ENCODE results near the gene SLC30A7.
"Not testable (repeated sequence)": the region's sequence is repeated elsewhere in the genome, so short reads cannot be mapped to it uniquely, and the experiment has no call there.

The SLC30A7 gene

GRCh38 chr1:100875228-100875627 lies 20.7 kb upstream of the SLC30A7 start:
- DNase-seq: no peak
- CTCF ChIA-PET: interaction anchor here (2.2 kb wide), 1 partner anchor 415 kb away, joined by 7 read pairs; no protein-coding TSS in a partner anchor
- Mint-ChIP-seq H3K27ac (no peak overlapping the region), H3K36me3 (no peaks in the 10 kb centered on the region), H3K4me1 (no peaks in the 10 kb centered on the region), H3K4me3 (no peak overlapping the region), H3K9me3 (no peaks in the 10 kb centered on the region), H3K27me3 (no peaks in the 10 kb centered on the region)

GRCh38 chr1:100876291-100876690 lies 19.6 kb upstream of the SLC30A7 start:
- CTCF ChIA-PET: interaction anchor here (2.2 kb wide), 1 partner anchor 416 kb away, joined by 7 read pairs; no protein-coding TSS in a partner anchor
- no peak overlapping the region for H3K4me3 Mint-ChIP-seq
- H3K27me3 Mint-ChIP-seq: no peaks in the 10 kb centered on the region
- no peaks in the 10 kb centered on the region for H3K36me3 Mint-ChIP-seq
- no peaks in the 10 kb centered on the region for H3K4me1 Mint-ChIP-seq
- DNase-seq: no peak
- no peaks in the 10 kb centered on the region for H3K9me3 Mint-ChIP-seq
- H3K27ac Mint-ChIP-seq: no peak overlapping the region

DNA sequence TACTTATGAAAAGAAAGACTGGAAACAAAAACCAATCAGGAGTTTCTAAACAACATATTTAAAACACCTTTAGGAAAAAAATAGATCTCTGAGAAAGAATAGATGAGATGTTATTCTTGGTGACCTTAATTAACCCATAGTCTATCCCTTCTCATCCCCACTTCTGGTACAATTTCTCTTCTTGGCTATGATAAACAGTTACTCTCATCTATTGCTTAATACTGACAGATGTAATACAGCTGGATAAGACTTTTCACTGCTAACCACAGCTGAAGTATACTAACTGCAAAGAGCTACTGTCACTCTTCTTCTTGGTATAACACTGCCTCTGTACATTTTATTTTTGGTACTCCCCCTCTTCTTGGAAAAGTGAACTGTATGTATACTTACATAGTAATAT lies 16.5 kb upstream of the SLC30A7 start:
- H3K27ac Mint-ChIP-seq: no peak overlapping the region
- H3K27me3 Mint-ChIP-seq: peaks cover 4% of the 10 kb centered on the region
- H3K4me1 Mint-ChIP-seq: no peaks in the 10 kb centered on the region
- H3K4me3 Mint-ChIP-seq: no peak overlapping the region
- no peaks in the 10 kb centered on the region for H3K9me3 Mint-ChIP-seq
- no peak for DNase-seq
- no peaks in the 10 kb centered on the region for H3K36me3 Mint-ChIP-seq
- CTCF ChIA-PET: interaction anchor here (1.6 kb wide), 1 partner anchor 11 kb away, joined by 6 read pairs; no protein-coding TSS in a partner anchor

DNA sequence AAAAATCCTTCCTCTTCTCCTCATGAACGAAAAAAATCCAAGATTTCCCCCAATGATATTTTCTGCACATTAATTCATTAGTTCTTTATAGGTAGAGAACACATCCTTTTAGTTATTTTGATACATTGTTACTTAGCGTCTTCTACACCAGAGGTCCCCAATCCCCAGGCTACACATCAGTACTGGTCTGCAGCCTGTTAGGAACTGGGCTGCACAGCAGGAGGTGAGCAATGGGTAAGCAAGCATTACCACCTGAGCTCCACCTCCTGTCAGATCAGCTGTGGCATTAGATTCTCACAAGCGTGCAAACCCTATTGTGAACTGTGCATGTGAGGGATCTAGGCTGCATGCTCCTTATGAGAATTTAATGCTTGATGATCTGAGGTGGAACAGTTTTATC lies 14.2 kb upstream of the SLC30A7 start:
- CTCF ChIA-PET: interaction anchor here (1.2 to 1.4 kb wide), 2 partner anchors 27 to 407 kb away, joined by 3 to 5 read pairs; no protein-coding TSS in a partner anchor
- no peak overlapping the region for H3K27ac Mint-ChIP-seq

DNA sequence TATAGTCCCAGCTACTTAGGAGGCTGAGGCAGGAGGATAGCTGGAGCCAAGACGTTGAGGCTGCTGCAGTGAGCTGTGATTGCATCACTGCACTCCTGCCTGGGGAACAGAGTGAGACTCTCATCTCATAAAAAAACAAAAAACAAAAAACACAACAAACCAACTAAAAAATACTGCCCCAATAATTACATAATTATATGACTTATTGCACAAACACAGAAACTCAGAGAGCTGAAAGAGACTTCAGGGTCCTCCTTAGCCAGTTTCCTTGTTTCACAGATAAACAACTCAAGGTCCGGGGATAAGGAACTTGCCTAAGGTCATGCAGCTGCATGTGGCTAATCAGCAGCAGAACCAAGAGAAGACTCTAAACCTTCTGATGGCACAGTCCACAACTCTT lies 13.2 kb upstream of the SLC30A7 start:
- H3K4me1 Mint-ChIP-seq: no peaks in the 10 kb centered on the region
- DNase-seq: no peak
- CTCF ChIA-PET: interaction anchor here (1.2 kb wide), 1 partner anchor 406 kb away, joined by 3 read pairs; no protein-coding TSS in a partner anchor
- H3K9me3 Mint-ChIP-seq: no peaks in the 10 kb centered on the region
- peaks cover 4% of the 10 kb centered on the region for H3K27me3 Mint-ChIP-seq
- H3K36me3 Mint-ChIP-seq: no peaks in the 10 kb centered on the region
- no peak overlapping the region for H3K27ac Mint-ChIP-seq
- no peak overlapping the region for H3K4me3 Mint-ChIP-seq

More for the DNA sequence above, 14.2 kb upstream of the SLC30A7 start:
- DNase-seq: no peak
- H3K36me3 Mint-ChIP-seq: no peaks in the 10 kb centered on the region
- no peaks in the 10 kb centered on the region for H3K4me1 Mint-ChIP-seq
- no peaks in the 10 kb centered on the region for H3K9me3 Mint-ChIP-seq
- peaks cover 4% of the 10 kb centered on the region for H3K27me3 Mint-ChIP-seq
- H3K4me3 Mint-ChIP-seq: no peak overlapping the region

GRCh38 chr1:100883963-100884362 lies 11.9 kb upstream of the SLC30A7 start:
- H3K27me3 Mint-ChIP-seq: peaks cover 4% of the 10 kb centered on the region
- no peak for DNase-seq
- H3K4me3 Mint-ChIP-seq: no peak overlapping the region
- H3K9me3 Mint-ChIP-seq: peaks cover 4% of the 10 kb centered on the region
- H3K4me1 Mint-ChIP-seq: no peaks in the 10 kb centered on the region
- CTCF ChIA-PET: no interaction called here
- H3K27ac Mint-ChIP-seq: no peak overlapping the region
- peaks cover 3% of the 10 kb centered on the region for H3K36me3 Mint-ChIP-seq

DNA sequence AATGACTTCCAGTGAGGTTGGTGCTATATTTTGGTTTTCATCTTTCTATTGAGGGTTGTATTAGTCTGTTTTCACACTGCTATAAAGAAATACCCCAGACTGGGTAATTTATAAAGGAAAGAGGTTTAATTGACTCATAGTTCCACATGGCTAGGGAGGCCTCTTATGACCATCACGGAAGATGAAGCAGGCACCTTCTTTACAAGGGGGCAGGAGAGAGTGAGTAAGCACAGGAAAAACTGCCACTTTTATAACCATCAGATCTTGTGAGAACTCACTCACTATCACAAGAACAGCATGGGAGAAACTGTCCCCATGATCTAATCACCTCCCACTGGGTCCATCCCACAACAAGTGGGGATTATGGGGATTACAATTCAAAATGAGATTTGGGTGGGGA lies 6.9 kb upstream of the SLC30A7 start:
- H3K27me3 Mint-ChIP-seq, H3K27ac Mint-ChIP-seq, CTCF ChIA-PET, DNase-seq, H3K4me3 Mint-ChIP-seq: not testable (repeated sequence)
- H3K4me1 Mint-ChIP-seq: peaks cover 12% of the 10 kb centered on the region
- H3K9me3 Mint-ChIP-seq: peaks cover 32% of the 10 kb centered on the region
- H3K36me3 Mint-ChIP-seq: peaks cover 20% of the 10 kb centered on the region

DNA sequence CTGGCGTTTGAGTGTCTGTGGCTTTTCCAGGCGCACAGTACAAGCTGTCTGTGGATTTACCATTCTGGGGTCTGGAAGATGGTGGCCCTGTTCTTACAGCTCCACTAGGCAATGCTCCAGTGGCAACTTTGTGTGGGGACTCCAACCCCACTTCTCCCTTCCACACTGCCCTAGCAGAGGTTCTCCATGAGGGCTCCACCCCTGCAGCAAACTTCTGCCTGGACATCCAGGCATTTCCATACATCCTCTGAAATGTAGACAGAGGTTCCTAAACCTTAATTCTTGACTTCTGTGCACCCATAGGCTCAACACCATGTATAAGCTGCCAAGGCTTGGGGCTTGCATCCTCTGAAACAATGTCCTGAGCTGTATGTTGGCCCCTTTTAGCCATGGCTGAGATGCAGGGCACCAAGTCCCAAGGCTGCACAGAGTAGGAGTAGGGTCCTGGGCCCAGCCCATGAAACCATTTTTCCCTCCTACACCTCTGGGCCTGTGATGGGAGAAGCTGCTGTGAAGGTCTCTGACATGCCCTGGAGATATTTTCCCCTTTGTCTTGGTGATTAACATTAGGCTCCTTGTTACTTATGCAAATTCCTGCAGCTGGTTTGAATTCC lies 5.9 kb upstream of the SLC30A7 start:
- CTCF ChIA-PET: not testable (repeated sequence)

DNA sequence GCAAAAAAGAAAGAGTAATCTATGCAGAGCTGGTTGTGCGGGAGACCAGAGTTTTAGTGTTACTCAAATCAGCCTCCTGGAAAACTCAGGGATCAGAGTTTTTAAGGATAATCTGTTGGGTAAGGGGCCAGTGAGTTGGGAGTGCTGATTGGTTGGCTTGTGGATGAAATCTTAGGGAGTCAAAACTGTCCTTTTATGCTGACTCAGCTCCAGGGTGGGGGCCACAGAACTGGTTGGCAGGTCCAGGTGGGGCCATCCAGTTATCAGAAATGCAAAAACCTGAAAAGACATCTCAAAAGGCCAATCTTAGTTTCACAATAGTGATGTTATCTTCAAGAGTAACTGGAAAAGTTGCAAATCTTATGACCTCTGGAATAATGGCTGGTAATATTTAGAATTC lies 4.5 kb upstream of the SLC30A7 start:
- peaks cover 23% of the 10 kb centered on the region for H3K4me1 Mint-ChIP-seq
- peaks cover 32% of the 10 kb centered on the region for H3K9me3 Mint-ChIP-seq
- H3K27me3 Mint-ChIP-seq: peaks cover 4% of the 10 kb centered on the region
- CTCF ChIA-PET: no interaction called here
- no peak overlapping the region for H3K4me3 Mint-ChIP-seq
- DNase-seq: no peak
- H3K27ac Mint-ChIP-seq: no peak overlapping the region
- peaks cover 26% of the 10 kb centered on the region for H3K36me3 Mint-ChIP-seq

More for the DNA sequence above, 5.9 kb upstream of the SLC30A7 start:
- Mint-ChIP-seq H3K4me1 (peaks cover 20% of the 10 kb centered on the region), H3K36me3 (peaks cover 20% of the 10 kb centered on the region), H3K9me3 (peaks cover 32% of the 10 kb centered on the region)
- H3K27ac Mint-ChIP-seq, H3K4me3 Mint-ChIP-seq, DNase-seq, H3K27me3 Mint-ChIP-seq: not testable (repeated sequence)

- H3K36me3 Mint-ChIP-seq: peaks cover 34% of the 10 kb centered on the region
- no peak overlapping the region for H3K27ac Mint-ChIP-seq
- DNase-seq: no peak
- CTCF ChIA-PET: no interaction called here
- peaks cover 4% of the 10 kb centered on the region for H3K27me3 Mint-ChIP-seq
- no peak overlapping the region for H3K4me3 Mint-ChIP-seq
- peaks cover 31% of the 10 kb centered on the region for H3K4me1 Mint-ChIP-seq
- H3K9me3 Mint-ChIP-seq: peaks cover 32% of the 10 kb centered on the region
These were observed 3.3 kb upstream of the SLC30A7 start for GRCh38 chr1:100892554-100892953.

GRCh38 chr1:100893718-100894117 lies 2.2 kb upstream of the SLC30A7 start:
- Mint-ChIP-seq H3K9me3 (peaks cover 29% of the 10 kb centered on the region), H3K27me3 (peaks cover 4% of the 10 kb centered on the region), H3K27ac (no peak overlapping the region), H3K36me3 (peaks cover 41% of the 10 kb centered on the region), H3K4me3 (peak overlapping the region; percentile 48), H3K4me1 (peaks cover 41% of the 10 kb centered on the region)
- CTCF ChIA-PET: no interaction called here
- DNase-seq: no peak

DNA sequence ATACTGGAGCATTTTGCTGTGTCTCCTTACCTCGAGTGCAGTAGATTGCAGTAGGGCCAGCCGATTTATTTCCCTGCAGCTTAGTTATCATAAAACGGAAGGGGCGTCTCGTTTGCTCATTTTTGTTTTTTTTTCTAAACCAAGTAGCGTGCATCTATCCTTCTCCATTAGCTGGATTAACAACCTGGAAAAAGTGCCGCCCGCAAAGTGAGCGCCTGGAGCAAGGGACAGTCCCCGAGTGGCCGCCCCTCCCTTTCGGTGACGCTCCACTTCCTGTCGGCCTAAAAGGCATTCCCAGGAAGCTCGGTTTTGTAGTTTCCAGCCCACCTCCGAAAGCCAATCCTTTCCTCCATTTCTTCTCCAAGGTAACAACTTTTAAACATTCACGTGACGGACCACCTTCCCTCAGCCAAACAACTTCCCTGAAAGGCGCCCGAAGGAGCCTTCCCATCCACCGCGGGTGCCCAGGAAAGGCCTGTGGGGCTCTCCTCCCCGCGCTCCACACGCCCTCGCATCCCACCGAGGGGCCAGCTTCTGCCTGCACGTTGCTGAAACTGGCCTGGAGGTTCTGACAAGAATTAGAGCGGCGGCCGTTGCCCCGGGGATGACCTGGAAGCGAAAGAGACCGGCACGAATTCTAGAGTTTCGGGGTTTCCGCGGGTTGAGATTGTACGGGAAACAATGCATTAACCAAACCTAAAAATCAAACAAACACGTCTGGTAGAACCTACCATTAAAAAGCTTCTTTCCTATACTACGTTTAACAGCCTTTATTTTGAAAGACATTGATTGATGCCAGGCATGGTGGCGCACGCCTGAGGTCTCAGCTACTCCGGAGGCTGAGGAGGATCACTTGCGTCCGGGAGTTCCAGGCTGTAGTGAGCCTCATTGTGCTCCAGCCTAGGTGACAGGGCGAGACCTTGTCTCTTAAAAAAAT lies 1.0 kb upstream of the SLC30A7 start, which contains the start of gene EXTL2:
Gene EXTL2 (minus strand): TSS at position 240 of the 937 bp plus-strand sequence. CDS start 6,085 bp downstream, outside the sequence.
- DNase-seq: peak; percentile 72
- CTCF ChIA-PET: interaction anchor here (0.7 to 1.8 kb wide), 4 partner anchors 9 to 418 kb away, joined by 3 to 6 read pairs (median 4); no protein-coding TSS in a partner anchor

DNA sequence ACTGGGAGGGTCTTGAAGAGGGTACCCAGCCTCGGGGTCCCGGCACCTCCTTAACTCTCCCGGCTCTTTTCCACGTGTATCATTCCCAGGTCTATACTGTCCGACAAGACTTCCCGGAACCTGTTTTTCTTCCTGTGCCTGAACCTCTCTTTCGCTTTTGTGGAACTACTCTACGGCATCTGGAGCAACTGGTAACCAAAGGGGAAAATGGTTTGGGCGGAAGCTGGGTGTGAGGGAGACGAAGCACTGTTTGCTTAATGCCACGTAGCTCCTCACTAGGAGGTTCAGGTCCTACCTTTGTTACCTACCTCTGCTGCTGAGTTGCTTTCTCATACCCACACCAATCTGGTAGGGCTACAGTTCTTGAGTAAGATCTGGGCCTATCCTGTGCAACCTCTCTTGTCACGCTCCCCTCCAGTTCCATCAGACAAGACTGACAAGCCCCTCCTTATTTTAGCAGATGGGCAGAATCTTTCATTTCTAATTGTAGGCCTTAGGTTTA lies 642 bp downstream of the SLC30A7 start:
- H3K4me1 Mint-ChIP-seq: peaks cover 52% of the 10 kb centered on the region
- CTCF ChIA-PET: no interaction called here
- peaks cover 47% of the 10 kb centered on the region for H3K36me3 Mint-ChIP-seq

More for the DNA sequence above, 1.0 kb upstream of the SLC30A7 start, which contains the start of gene EXTL2:
- peak within 1 kb of the TSS; percentile 100 for H3K4me3 Mint-ChIP-seq
- peaks cover 47% of the 10 kb centered on the region for H3K36me3 Mint-ChIP-seq
- peaks cover 4% of the 10 kb centered on the region for H3K27me3 Mint-ChIP-seq
- peaks cover 50% of the 10 kb centered on the region for H3K4me1 Mint-ChIP-seq
- H3K27ac Mint-ChIP-seq: peak within 1 kb of the TSS; percentile 97
- peaks cover 19% of the 10 kb centered on the region for H3K9me3 Mint-ChIP-seq

GRCh38 chr1:100902365-100902764 lies 6.5 kb downstream of the SLC30A7 start:
- peaks cover 3% of the 10 kb centered on the region for H3K9me3 Mint-ChIP-seq
- CTCF ChIA-PET: no interaction called here
- DNase-seq: no peak
- H3K4me3 Mint-ChIP-seq: no peak overlapping the region
- peaks cover 42% of the 10 kb centered on the region for H3K4me1 Mint-ChIP-seq
- H3K36me3 Mint-ChIP-seq: peaks cover 66% of the 10 kb centered on the region
- H3K27ac Mint-ChIP-seq: no peak overlapping the region
- no peaks in the 10 kb centered on the region for H3K27me3 Mint-ChIP-seq

More for the DNA sequence above, 642 bp downstream of the SLC30A7 start:
- peak overlapping the region; percentile 100 for H3K4me3 Mint-ChIP-seq
- peak overlapping the region; percentile 97 for H3K27ac Mint-ChIP-seq
- peak; percentile 68 for DNase-seq
- H3K27me3 Mint-ChIP-seq: peaks cover 4% of the 10 kb centered on the region
- peaks cover 4% of the 10 kb centered on the region for H3K9me3 Mint-ChIP-seq
